ENCODE data around the gene MLN. TPM values are rescaled to one million over a fixed set of nuclear protein-coding genes. Genes with fewer than 3 reads are reported as not detected.

The MLN gene
- total RNA-seq, 4 donors from 2014 or later: not detected

GRCh38 chr6:33845031-33845745 lies 41.4 kb upstream of the MLN start:
- no peak overlapping the region for H3K4me3 ChIP-seq
- no peaks in the 10 kb centered on the region for H3K36me3 ChIP-seq
- DNase-seq: no peak
- H3K27ac ChIP-seq: no peak overlapping the region
- no peaks in the 10 kb centered on the region for H3K9me3 ChIP-seq
- H3K27me3 ChIP-seq: peaks cover 0 to 21% (median 0%) of the 10 kb centered on the region in 4 donors
- TF ChIP-seq POLR2A (IDR thresholded peaks at IDR 0.05): no peak
- TF ChIP-seq, protein P1, sequence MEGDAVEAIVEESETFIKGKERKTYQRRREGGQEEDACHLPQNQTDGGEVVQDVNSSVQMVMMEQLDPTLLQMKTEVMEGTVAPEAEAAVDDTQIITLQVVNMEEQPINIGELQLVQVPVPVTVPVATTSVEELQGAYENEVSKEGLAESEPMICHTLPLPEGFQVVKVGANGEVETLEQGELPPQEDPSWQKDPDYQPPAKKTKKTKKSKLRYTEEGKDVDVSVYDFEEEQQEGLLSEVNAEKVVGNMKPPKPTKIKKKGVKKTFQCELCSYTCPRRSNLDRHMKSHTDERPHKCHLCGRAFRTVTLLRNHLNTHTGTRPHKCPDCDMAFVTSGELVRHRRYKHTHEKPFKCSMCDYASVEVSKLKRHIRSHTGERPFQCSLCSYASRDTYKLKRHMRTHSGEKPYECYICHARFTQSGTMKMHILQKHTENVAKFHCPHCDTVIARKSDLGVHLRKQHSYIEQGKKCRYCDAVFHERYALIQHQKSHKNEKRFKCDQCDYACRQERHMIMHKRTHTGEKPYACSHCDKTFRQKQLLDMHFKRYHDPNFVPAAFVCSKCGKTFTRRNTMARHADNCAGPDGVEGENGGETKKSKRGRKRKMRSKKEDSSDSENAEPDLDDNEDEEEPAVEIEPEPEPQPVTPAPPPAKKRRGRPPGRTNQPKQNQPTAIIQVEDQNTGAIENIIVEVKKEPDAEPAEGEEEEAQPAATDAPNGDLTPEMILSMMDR (IDR thresholded peaks at IDR 0.05): no peak
- 62 to 63% methylated on average over 4 of the region's 4 CpGs for WGBS, 2 donors
- intact Hi-C loops (cut with DNase I): no loop called here
- H3K4me1 ChIP-seq: peaks cover 7 to 11% (median 10%) of the 10 kb centered on the region in 3 donors

GRCh38 chr6:33843131-33844121 lies 39.6 kb upstream of the MLN start:
- no peaks in the 10 kb centered on the region for H3K36me3 ChIP-seq
- 73 to 83% methylated on average over 15 to 18 of the region's 24 CpGs for WGBS, 2 donors

GRCh38 chr6:33841868-33842267 lies 38.1 kb upstream of the MLN start:
- peaks cover 0 to 9% (median 0%) of the 10 kb centered on the region in 4 donors for H3K27me3 ChIP-seq
- DNase-seq: no peak
- TF ChIP-seq POLR2A (IDR thresholded peaks at IDR 0.05): no peak
- TF ChIP-seq, protein P1 (IDR thresholded peaks at IDR 0.05): no peak
- H3K4me1 ChIP-seq: peaks cover 18 to 40% (median 36%) of the 10 kb centered on the region in 3 donors
- no peak overlapping the region for H3K27ac ChIP-seq
- H3K4me3 ChIP-seq: no peak overlapping the region
- H3K36me3 ChIP-seq: no peaks in the 10 kb centered on the region
- peaks cover 0 to 5% (median 0%) of the 10 kb centered on the region in 3 donors for H3K9me3 ChIP-seq
- intact Hi-C loops (cut with DNase I): no loop called here
- 92 to 95% methylated on average over 4 of the region's 4 CpGs for WGBS, 2 donors

More at GRCh38 chr6:33843131-33844121, 39.6 kb upstream of the MLN start:
- Histone ChIP-seq H3K27ac (no peak overlapping the region), H3K27me3 (peaks cover 0 to 9% (median 0%) of the 10 kb centered on the region in 4 donors), H3K4me1 (peaks cover 18 to 28% (median 27%) of the 10 kb centered on the region in 3 donors), H3K4me3 (no peak overlapping the region), H3K9me3 (no peaks in the 10 kb centered on the region)
- TF ChIP-seq, protein P1 (IDR thresholded peaks at IDR 0.05): no peak
- TF ChIP-seq POLR2A (IDR thresholded peaks at IDR 0.05): no peak
- intact Hi-C loops (cut with DNase I): no loop called here
- no peak for DNase-seq

GRCh38 chr6:33841070-33841469 lies 37.3 kb upstream of the MLN start:
- intact Hi-C loops (cut with DNase I): no loop called here
- no peak for DNase-seq
- H3K9me3 ChIP-seq: peaks cover 0 to 5% (median 0%) of the 10 kb centered on the region in 3 donors
- H3K27ac ChIP-seq: no peak overlapping the region
- 96% methylated on average over 3 of the region's 3 CpGs; no CpG with 5 or more reads in 1 of the 2 donors for whole genome bisulfite sequencing, 2 donors
- no peaks in the 10 kb centered on the region for H3K36me3 ChIP-seq
- H3K4me3 ChIP-seq: no peak overlapping the region
- peaks cover 18 to 40% (median 36%) of the 10 kb centered on the region in 3 donors for H3K4me1 ChIP-seq
- TF ChIP-seq POLR2A (IDR thresholded peaks at IDR 0.05): no peak
- TF ChIP-seq, protein P1 (IDR thresholded peaks at IDR 0.05): peak in 1 of 6 experiments; percentile 18
- peaks cover 0 to 9% (median 0%) of the 10 kb centered on the region in 4 donors for H3K27me3 ChIP-seq

Data from esophagus squamous epithelium (tissue), 5 donors.